DOHH2 (cell line): Measurements from ENCODE around the gene TMCC1.

ENCODE experiments used
- H3F3A ChIP-seq: fragments of 200-600 bp; sonication (generic), shearing (Covaris generic); 2 replicates; pipeline ENCODE4 v1.6.0; 2016; ENCODE audit warnings: antibody characterized with exemption, mild to moderate bottlenecking; ENCODE audit not compliant: control insufficient read depth, insufficient read depth
- H3K27ac ChIP-seq: fragments of 200-600 bp; sonication (generic); 2 replicates; pipeline ENCODE4 v1.5.1; 2014; ENCODE audit warnings: low read depth, mild to moderate bottlenecking, low read length, moderate library complexity
- H3K27me3 ChIP-seq: fragments of 200-600 bp; sonication (generic); 2 replicates; pipeline ENCODE4 v1.6.1; 2014; ENCODE audit warnings: mild to moderate bottlenecking, low read length, mixed read lengths; ENCODE audit not compliant: control insufficient read depth
- H3K36me3 ChIP-seq: fragments of 200-600 bp; sonication (generic); 2 replicates; pipeline ENCODE4 v1.6.1; 2014; ENCODE audit warnings: mild to moderate bottlenecking, low read length, moderate library complexity, mixed read lengths; ENCODE audit not compliant: control insufficient read depth
- H3K4me1 ChIP-seq: fragments of 200-600 bp; sonication (generic); 2 replicates; pipeline ENCODE4 v1.6.1; 2014; ENCODE audit warnings: mild to moderate bottlenecking, low read length, mixed read lengths; ENCODE audit not compliant: control insufficient read depth
- H3K4me2 ChIP-seq: fragments of 200-600 bp; sonication (generic); 2 replicates; pipeline ENCODE4 v1.6.0; 2014; ENCODE audit warnings: mild to moderate bottlenecking, low read length, moderate library complexity
- H3K4me3 ChIP-seq: fragments of 200-600 bp; sonication (generic); 2 replicates; pipeline ENCODE4 v1.5.1; 2014; ENCODE audit warnings: mild to moderate bottlenecking, low read length, mixed read lengths
- H3K79me2 ChIP-seq: fragments of 200-600 bp; sonication (generic); 2 replicates; pipeline ENCODE4 v1.6.1; 2014; ENCODE audit warnings: mild to moderate bottlenecking, low read length, mixed read lengths; ENCODE audit not compliant: control insufficient read depth
- H3K9me2 ChIP-seq: fragments of 200-600 bp; sonication (generic); replicated peaks from 2 replicates; pipeline ENCODE4 v1.6.1; 2014; ENCODE audit warnings: mild to moderate bottlenecking, low read length, mixed read lengths; ENCODE audit not compliant: control insufficient read depth
- H3K9me3 ChIP-seq: fragments of 200-600 bp; sonication (generic); 2 replicates; pipeline ENCODE4 v1.6.1; 2014; ENCODE audit warnings: antibody characterized with exemption, low read length, mixed read lengths; ENCODE audit not compliant: control insufficient read depth, insufficient read depth
- H4K20me1 ChIP-seq: fragments of 200-600 bp; sonication (generic); 2 replicates; pipeline ENCODE4 v1.6.0; 2014; ENCODE audit warnings: low read depth, mild to moderate bottlenecking, antibody characterized with exemption, low read length, moderate library complexity; ENCODE audit not compliant: control insufficient read depth, insufficient read depth
- CTCF ChIP-seq: fragments of 200-600 bp; sonication (generic); IDR thresholded peaks from one replicate; pipeline ENCODE4 v1.5.1; 2014; ENCODE audit warnings: antibody characterized with exemption, mild to moderate bottlenecking, low read depth, low read length; ENCODE audit not compliant: poor library complexity, severe bottlenecking
- EZH2phosphoT487 ChIP-seq: fragments of 200-600 bp; sonication (generic); IDR thresholded peaks from 2 replicates; pipeline ENCODE4 v1.6.1; 2017; ENCODE audit warnings: borderline replicate concordance, mild to moderate bottlenecking, antibody characterized with exemption, low read length, moderate library complexity, mixed read lengths

The TMCC1 gene

GRCh38 chr3:129855170-129855831 lies 38.2 kb downstream of the TMCC1 start:
- Histone ChIP-seq H4K20me1 (no peaks in the 10 kb centered on the region), H3K4me1 (no peaks in the 10 kb centered on the region), H3K27me3 (no peaks in the 10 kb centered on the region), H3K9me2 (no peaks in the 10 kb centered on the region), H3K27ac (no peak overlapping the region), H3K36me3 (peaks cover 18% of the 10 kb centered on the region), H3K79me2 (peaks cover 35% of the 10 kb centered on the region), H3K4me3 (no peak overlapping the region), H3F3A (no peaks in the 10 kb centered on the region), H3K9me3 (no peaks in the 10 kb centered on the region), H3K4me2 (no peak overlapping the region)
- TF ChIP-seq EZH2phosphoT487 (no peak), CTCF (no peak)

DNA sequence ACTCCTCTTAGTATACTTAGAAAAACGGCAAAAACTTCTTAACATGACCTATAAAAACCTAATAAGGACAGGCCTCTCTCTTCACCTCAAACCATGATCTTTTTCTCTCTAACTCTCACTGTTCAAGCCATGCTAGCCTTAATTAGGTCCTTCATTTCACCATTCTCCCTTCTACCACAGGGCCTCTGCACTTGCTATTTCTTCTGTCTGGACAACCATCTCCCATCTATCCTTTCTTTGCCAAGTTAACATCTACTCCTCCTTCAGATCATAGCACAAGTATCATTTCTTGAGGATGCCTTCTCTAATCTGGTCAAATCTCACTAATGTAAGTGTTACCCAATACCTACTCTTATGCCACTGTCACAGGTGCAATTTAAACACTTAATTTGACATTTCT lies 39.1 kb downstream of the TMCC1 start:
- Histone ChIP-seq H3K9me3 (no peaks in the 10 kb centered on the region), H3K4me1 (no peaks in the 10 kb centered on the region), H3K27me3 (no peaks in the 10 kb centered on the region), H3K4me2 (no peak overlapping the region), H3F3A (no peaks in the 10 kb centered on the region), H3K79me2 (peaks cover 39% of the 10 kb centered on the region), H4K20me1 (no peaks in the 10 kb centered on the region), H3K36me3 (peaks cover 18% of the 10 kb centered on the region), H3K9me2 (no peaks in the 10 kb centered on the region), H3K27ac (no peak overlapping the region), H3K4me3 (no peak overlapping the region)
- TF ChIP-seq CTCF: no peak
- TF ChIP-seq EZH2phosphoT487: no peak

DNA sequence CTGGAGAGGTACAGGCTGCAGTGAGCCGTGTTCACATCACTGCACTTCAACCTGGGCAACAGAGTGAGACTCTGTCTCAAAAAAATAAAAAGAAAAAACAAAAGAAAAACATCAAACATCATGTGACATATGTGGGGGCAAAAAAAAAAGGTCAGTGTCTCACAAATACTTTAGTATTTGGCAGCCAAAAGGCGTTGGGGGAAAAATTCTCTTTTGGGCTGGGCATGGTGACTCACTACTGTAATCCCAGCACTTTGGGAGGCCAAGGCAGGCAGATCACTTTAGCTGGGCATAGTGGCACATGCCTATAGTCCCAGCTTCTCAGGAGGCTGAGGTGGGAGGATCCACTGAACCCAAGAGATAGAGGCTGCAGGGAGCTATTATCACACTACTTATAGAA lies 47.6 kb downstream of the TMCC1 start:
- Histone ChIP-seq H3K27ac (no peak overlapping the region), H3K9me2 (no peaks in the 10 kb centered on the region), H3K4me1 (no peaks in the 10 kb centered on the region), H3F3A (no peaks in the 10 kb centered on the region), H3K27me3 (no peaks in the 10 kb centered on the region), H4K20me1 (no peaks in the 10 kb centered on the region), H3K36me3 (peaks cover 4% of the 10 kb centered on the region; the same call in 1 of the 2 replicates), H3K79me2 (peaks cover 6% of the 10 kb centered on the region; the same call in 1 of the 2 replicates), H3K4me2 (no peak overlapping the region), H3K9me3 (no peaks in the 10 kb centered on the region; the same call in 1 of the 2 replicates), H3K4me3 (no peak overlapping the region)
- TF ChIP-seq EZH2phosphoT487 (no peak), CTCF (no peak)
